K562 (cell line): ENCODE measurements around the gene CENPT. TPM values are rescaled to one million over a fixed set of nuclear protein-coding genes. Genes with fewer than 3 reads are reported as not detected.

ENCODE experiments used
- ARID1B ChIP-seq: fragments of 450-650 bp; IDR thresholded peaks from 2 replicates; pipeline ENCODE4 v1.6.1; 2016; ENCODE audit warnings: antibody characterized with exemption, mild to moderate bottlenecking, inconsistent platforms
- ASH1L ChIP-seq: fragments of 450-650 bp; IDR thresholded peaks from 2 replicates; pipeline ENCODE4 v1.6.1; 2018; ENCODE audit warnings: borderline replicate concordance, mild to moderate bottlenecking, low read depth; ENCODE audit not compliant: partially characterized antibody
- FOXJ3 ChIP-seq: sonication (generic); formaldehyde crosslinking; IDR thresholded peaks from 2 replicates; pipeline ENCODE4 v1.4.0; 2020; ENCODE audit warnings: mild to moderate bottlenecking, missing genetic modification reagents
- HDAC3 ChIP-seq: fragments of 450-650 bp; IDR thresholded peaks from 2 replicates; pipeline ENCODE4 v1.6.1; 2018; ENCODE audit warnings: borderline replicate concordance, mild to moderate bottlenecking, moderate library complexity; ENCODE audit not compliant: partially characterized antibody
- ILF3 ChIP-seq: fragments of 450-650 bp; IDR thresholded peaks from 2 replicates; pipeline ENCODE4 v1.6.1; 2018; ENCODE audit warnings: antibody characterized with exemption, mild to moderate bottlenecking, moderate library complexity, borderline replicate concordance
- ILK ChIP-seq: fragments of 450-650 bp; IDR thresholded peaks from 2 replicates; pipeline ENCODE4 v1.6.1; 2016; ENCODE audit warnings: missing genetic modification characterization, low read depth, mild to moderate bottlenecking, missing compliant biosample characterization, moderate library complexity, borderline replicate concordance
- RNF2 ChIP-seq: sonication (generic); IDR thresholded peaks from 2 replicates; pipeline ENCODE4 v1.6.1; 2016
- SAFB2 ChIP-seq: fragments of 200-400 bp; formaldehyde crosslinking; IDR thresholded peaks from 2 replicates; pipeline ENCODE4 v1.6.1; 2018; ENCODE audit warnings: borderline replicate concordance, low read length, low read depth, moderate library complexity; ENCODE audit not compliant: severe bottlenecking
- SMARCA4 ChIP-seq: fragments of 450-650 bp; IDR thresholded peaks from 2 replicates; pipeline ENCODE4 v1.6.1; 2016
- SPI1 ChIP-seq: IDR thresholded peaks from 2 replicates; pipeline ENCODE4 v1.6.1; 2011; ENCODE audit warnings: low read depth, low read length, control low read depth, borderline replicate concordance
- SRF ChIP-seq, 2 experiments: fragments of 250-450, 450-650 bp in 1 of 2; sonication (Bioruptor Pico) in 1 of 2; sonication (generic) in 1 of 2; formaldehyde crosslinking; IDR thresholded peaks; 2 replicates each; pipeline versions ENCODE4 v1.5.0 to v1.5.1; 2020 to 2022; ENCODE audit warnings: mild to moderate bottlenecking in 1 of 2, missing genetic modification reagents in 1 of 2
- TGIF2 ChIP-seq: sonication (generic); formaldehyde crosslinking; IDR thresholded peaks from 2 replicates; pipeline ENCODE4 v1.8.1; 2022; ENCODE audit warnings: mild to moderate bottlenecking, missing genetic modification reagents, moderate library complexity
- TRIM28 ChIP-seq: fragments of 450-650 bp; IDR thresholded peaks from 2 replicates; pipeline ENCODE4 v1.6.1; 2017
- ZBTB1 ChIP-seq: sonication (generic); formaldehyde crosslinking; IDR thresholded peaks from 2 replicates; pipeline ENCODE4 v1.8.1; 2023; ENCODE audit warnings: missing genetic modification reagents, low read depth, mild to moderate bottlenecking, borderline replicate concordance
- ZNF668 ChIP-seq: fragments of 250-450 bp; sonication (Bioruptor Pico); IDR thresholded peaks from 2 replicates; pipeline ENCODE4 v1.8.0; 2022; ENCODE audit warnings: mild to moderate bottlenecking, inconsistent platforms
- polyA plus RNA-seq, 8 experiments: library from polyadenylated mRNA; depleted of rRNA in 4 of 8; stranded (reverse) in 5 of 8; unstranded in 3 of 8; fragments of >200 nt; fragmentation: Nextera tagmentation in 2 of 8; fragmentation: Illumina TruSeq in 1 of 8; extraction: Ambion mirVana in 2 of 8; extraction: Trizol in 1 of 8; gene quantifications; 2 replicates each; pipeline versions ENCODE4 v1.2.1 to v1.2.3, GENCODE V29; 2011 to 2014; ENCODE audit warnings: inconsistent platforms in 1 of 8, missing spikeins in 1 of 8
- total RNA-seq, 7 experiments: library from RNA; depleted of rRNA in 6 of 7; stranded (reverse); fragments of >200 nt in 6 of 7; fragmentation: Illumina TruSeq in 2 of 7; extraction: Trizol in 2 of 7; gene quantifications; 2 replicates each; pipeline versions ENCODE4 v1.2.1 to v1.2.3, GENCODE V29; 2011 to 2021; ENCODE audit warnings: low replicate concordance in 1 of 7
- TF ChIP-seq, protein P1 (sequence below): IDR thresholded peaks from 3 replicates; pipeline ENCODE4 v1.6.1; 2011; ENCODE audit warnings: borderline replicate concordance, mild to moderate bottlenecking, moderate library complexity; ENCODE audit not compliant: insufficient read length; ENCODE audit errors: extremely low read depth
- TF ChIP-seq, protein P2 (sequence below): fragments of 250-450 bp; sonication (Bioruptor Pico); IDR thresholded peaks from 2 replicates; pipeline ENCODE4 v1.5.0; 2021; ENCODE audit warnings: mild to moderate bottlenecking, moderate library complexity
- TF ChIP-seq, protein P3 (sequence below): fragments of 450-650 bp; formaldehyde crosslinking; IDR thresholded peaks from 2 replicates; pipeline ENCODE4 v1.4.0; 2020; ENCODE audit warnings: mild to moderate bottlenecking
- TF ChIP-seq, protein P4 (sequence below): fragments of 450-650 bp; IDR thresholded peaks from 2 replicates; pipeline ENCODE4 v1.6.1; 2016; ENCODE audit warnings: antibody characterized with exemption

CENPT gene
- total and polyA plus RNA-seq, 9 of the 15 experiments (the other 6 are each of a cell fraction or from before 2014, with no cell fraction given): 3.6 to 94.2 (median 44.1) TPM

DNA sequence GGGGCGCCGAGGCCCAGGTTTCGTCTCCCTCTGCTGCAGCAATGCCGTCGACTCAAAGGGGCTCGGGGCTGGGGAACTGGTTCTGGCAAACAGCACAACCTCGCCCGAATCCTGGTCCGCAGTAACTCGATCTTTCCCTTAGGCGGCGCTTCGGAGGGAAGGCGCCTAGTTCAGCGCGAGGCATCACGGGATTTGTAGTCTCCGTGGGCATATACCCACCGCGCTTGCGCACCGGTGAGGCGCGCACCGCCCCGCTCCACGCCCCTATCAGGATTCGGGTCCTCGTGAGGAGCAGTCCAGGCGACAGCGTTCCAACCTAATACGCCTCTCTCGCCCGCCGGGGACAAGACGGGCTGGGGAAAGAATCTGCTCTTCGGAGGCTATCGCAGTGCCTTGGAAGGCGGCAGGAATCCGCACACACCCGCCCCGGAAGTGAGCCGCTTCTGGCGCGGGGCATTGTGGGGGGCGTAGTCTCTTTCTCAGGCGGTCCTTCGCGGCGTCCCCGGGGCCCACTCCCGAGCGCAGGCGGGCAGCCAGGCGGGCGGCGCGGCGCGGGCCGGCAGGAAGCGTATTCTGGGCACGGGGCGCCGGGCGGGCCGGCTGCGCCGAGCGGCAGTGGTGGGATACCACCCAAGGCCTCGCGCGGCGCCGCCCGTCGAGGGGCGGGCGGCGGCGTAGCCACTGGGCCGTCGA is 5.5 kb downstream of the CENPT start, which contains the start of gene THAP11 (continued):
- TF ChIP-seq, protein P1, sequence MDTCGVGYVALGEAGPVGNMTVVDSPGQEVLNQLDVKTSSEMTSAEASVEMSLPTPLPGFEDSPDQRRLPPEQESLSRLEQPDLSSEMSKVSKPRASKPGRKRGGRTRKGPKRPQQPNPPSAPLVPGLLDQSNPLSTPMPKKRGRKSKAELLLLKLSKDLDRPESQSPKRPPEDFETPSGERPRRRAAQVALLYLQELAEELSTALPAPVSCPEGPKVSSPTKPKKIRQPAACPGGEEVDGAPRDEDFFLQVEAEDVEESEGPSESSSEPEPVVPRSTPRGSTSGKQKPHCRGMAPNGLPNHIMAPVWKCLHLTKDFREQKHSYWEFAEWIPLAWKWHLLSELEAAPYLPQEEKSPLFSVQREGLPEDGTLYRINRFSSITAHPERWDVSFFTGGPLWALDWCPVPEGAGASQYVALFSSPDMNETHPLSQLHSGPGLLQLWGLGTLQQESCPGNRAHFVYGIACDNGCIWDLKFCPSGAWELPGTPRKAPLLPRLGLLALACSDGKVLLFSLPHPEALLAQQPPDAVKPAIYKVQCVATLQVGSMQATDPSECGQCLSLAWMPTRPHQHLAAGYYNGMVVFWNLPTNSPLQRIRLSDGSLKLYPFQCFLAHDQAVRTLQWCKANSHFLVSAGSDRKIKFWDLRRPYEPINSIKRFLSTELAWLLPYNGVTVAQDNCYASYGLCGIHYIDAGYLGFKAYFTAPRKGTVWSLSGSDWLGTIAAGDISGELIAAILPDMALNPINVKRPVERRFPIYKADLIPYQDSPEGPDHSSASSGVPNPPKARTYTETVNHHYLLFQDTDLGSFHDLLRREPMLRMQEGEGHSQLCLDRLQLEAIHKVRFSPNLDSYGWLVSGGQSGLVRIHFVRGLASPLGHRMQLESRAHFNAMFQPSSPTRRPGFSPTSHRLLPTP: no peak
- TF ChIP-seq FOXJ3 (CRISPR knock-in tag) (no peak), SAFB2 (no peak), ASH1L (no peak), SMARCA4 (no peak), TRIM28 (no peak; the same call in 1 of the 2 replicates), ILF3 (no peak), TGIF2 (no peak), ARID1B (no peak), HDAC3 (no peak), ZBTB1 (CRISPR knock-in tag) (no peak), ZNF668 (CRISPR knock-in tag) (no peak), RNF2 (peak; percentile 70), SPI1 (peak; percentile 19; the same call in 1 of the 2 replicates), ILK (tag) (no peak), SRF (CRISPR knock-in tag; IDR thresholded peaks at IDR 0.05) (peak in 1 of 2 experiments; percentile 86; a peak in 2 of 4 replicates)
- TF ChIP-seq, protein P2, sequence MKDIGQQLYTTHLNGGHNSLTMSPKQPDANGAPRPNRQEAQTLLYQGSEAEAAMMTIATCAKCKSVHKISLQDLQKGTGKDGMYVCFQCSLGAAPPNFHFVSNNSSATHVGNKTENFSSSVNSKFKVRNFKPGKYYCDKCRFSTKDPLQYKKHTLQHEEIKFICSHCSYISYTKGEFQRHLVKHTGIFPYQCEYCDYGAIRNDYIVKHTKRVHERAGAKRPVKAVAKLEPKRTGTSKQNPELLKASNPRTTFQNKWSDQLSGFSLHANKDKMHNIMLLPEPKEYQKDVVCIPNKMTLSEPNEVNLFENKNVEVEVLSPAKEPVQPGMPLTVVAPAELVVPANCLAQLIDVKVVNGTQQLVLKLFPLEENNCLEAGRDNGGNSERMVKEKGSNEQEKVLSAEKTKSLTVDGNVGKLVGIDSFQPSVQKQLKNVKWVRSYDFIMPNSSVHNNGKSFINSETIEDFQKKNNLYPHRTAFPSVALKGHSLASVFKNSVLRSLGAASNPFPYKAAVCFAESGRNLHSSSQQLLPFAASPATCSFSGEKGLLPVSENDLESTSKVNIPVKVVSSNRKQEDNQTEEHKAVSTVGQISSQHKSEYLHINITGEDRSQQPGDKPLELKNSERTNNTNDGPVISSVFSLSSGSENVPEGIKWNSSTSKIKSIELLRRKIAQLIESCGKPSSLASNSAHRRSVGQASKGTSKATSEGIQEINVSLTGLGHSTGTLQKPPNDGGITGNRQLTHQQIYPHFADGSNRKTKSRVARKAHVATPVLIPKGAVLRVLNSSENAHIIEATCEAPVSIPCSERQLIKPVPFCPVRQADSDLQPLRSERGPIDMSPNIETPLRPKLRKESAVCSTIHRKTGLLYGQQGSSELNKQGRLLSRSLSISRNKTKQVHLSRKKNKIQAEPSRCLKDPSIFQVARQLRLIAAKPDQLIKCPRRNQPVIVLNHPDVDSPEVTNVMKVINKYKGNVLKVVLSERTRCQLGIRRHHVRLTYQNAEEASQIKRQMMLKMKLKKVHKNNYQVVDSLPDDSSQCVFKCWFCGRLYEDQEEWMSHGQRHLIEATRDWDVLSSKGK (CRISPR knock-in tag): no peak
- TF ChIP-seq, protein P3, sequence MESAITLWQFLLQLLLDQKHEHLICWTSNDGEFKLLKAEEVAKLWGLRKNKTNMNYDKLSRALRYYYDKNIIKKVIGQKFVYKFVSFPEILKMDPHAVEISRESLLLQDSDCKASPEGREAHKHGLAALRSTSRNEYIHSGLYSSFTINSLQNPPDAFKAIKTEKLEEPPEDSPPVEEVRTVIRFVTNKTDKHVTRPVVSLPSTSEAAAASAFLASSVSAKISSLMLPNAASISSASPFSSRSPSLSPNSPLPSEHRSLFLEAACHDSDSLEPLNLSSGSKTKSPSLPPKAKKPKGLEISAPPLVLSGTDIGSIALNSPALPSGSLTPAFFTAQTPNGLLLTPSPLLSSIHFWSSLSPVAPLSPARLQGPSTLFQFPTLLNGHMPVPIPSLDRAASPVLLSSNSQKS: no peak
- TF ChIP-seq, protein P4, sequence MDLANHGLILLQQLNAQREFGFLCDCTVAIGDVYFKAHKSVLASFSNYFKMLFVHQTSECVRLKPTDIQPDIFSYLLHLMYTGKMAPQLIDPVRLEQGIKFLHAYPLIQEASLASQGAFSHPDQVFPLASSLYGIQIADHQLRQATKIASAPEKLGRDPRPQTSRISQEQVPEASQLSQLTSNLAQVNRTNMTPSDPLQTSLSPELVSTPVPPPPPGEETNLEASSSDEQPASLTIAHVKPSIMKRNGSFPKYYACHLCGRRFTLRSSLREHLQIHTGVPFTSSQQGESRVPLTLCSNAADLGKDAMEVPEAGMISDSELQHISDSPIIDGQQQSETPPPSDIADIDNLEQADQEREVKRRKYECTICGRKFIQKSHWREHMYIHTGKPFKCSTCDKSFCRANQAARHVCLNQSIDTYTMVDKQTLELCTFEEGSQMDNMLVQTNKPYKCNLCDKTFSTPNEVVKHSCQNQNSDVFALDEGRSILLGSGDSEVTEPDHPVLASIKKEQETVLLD: peak; percentile 95
